HCT116 (cell line): Measurements from ENCODE around the gene GRM5. TPM values are rescaled to one million over a fixed set of nuclear protein-coding genes. Genes with fewer than 3 reads are reported as not detected.

ENCODE experiments used
- ATAC-seq: fragments of 200-7000 bp; cut with Tn5 transposase; 2 replicates; pipeline ENCODE4 v1.9.1; 2020; ENCODE audit warnings: mild to moderate bottlenecking, moderate library complexity
- BruUV-seq: library from RNA; stranded (reverse); fragments of 400-500 nt; replicated peaks from 2 replicates; lab custom pipeline; 2021; lab: Mats Ljungman, UMichigan
- CTCF ChIA-PET: fragments of 300-600 bp; sonication (Branson Sonifier 250); formaldehyde crosslinking; loops from one replicate; lab custom pipeline; 2021; ENCODE audit warnings: antibody characterized with exemption; lab: Charles Lee
- POLR2A ChIA-PET: fragments of 300-600, 350-600 bp; sonication (Branson Sonifier 250); formaldehyde crosslinking; loops from one replicate; lab custom pipeline; 2021; ENCODE audit warnings: antibody characterized with exemption; lab: Charles Lee
- RAD21 ChIA-PET, 2 experiments: fragments of 300-600 bp; sonication (Branson Sonifier 250); formaldehyde crosslinking; loops; one replicate each; lab custom pipeline; 2023; ENCODE audit warnings: low total read pairs in 2 of 2; ENCODE audit not compliant: uncharacterized antibody in 2 of 2, unreplicated experiment in 2 of 2, low non-redundant PET in 1 of 2; lab: Charles Lee
- DNase-seq: peaks from one replicate; pipeline ENCODE4 v3.0.0-alpha.2; 2010; ENCODE audit warnings: low read depth, low spot score
- H2AFZ ChIP-seq: fragments of 200-600 bp; shearing (Covaris generic), sonication (generic); 2 replicates; pipeline ENCODE4 v1.6.1; 2017; ENCODE audit warnings: low read depth, mixed run types, mixed read lengths, antibody characterized with exemption, low read length; ENCODE audit not compliant: poor library complexity, severe bottlenecking
- H3K27ac ChIP-seq: 2 replicates; pipeline ENCODE4 v1.5.1; 2012; ENCODE audit warnings: low read depth, low read length
- H3K27me3 ChIP-seq: fragments of 200-600 bp; sonication (generic); 2 replicates; pipeline ENCODE4 v1.6.1; 2016; ENCODE audit warnings: mixed run types, low read length, mixed read lengths; ENCODE audit not compliant: insufficient read depth
- H3K36me3 ChIP-seq, 2 experiments: fragments of 200-500 bp in 1 of 2; fragments of 200-600 bp in 1 of 2; sonication (Bioruptor generic) in 1 of 2; sonication (generic) in 1 of 2; 2 replicates each; pipeline versions ENCODE4 v1.5.1 to v1.6.1; 2014 to 2016; ENCODE audit warnings: low read length in 2 of 2, inconsistent platforms in 1 of 2, mixed read lengths in 1 of 2, mixed run types in 1 of 2; ENCODE audit not compliant: insufficient read depth in 2 of 2, control insufficient read depth in 1 of 2
- H3K4me1 ChIP-seq, 2 experiments: fragments of 200-600 bp in 1 of 2; sonication (generic) in 1 of 2; 2 replicates each; pipeline versions ENCODE4 v1.5.1 to v1.6.1; 2012 to 2017; ENCODE audit warnings: low read length in 2 of 2, inconsistent platforms in 1 of 2, mild to moderate bottlenecking in 1 of 2, mixed read lengths in 1 of 2, mixed run types in 1 of 2, moderate library complexity in 1 of 2; ENCODE audit not compliant: insufficient read depth in 2 of 2, control insufficient read depth in 1 of 2
- H3K4me2 ChIP-seq: fragments of 200-600 bp; sonication (generic); 2 replicates; pipeline ENCODE4 v1.6.1; 2017; ENCODE audit warnings: mixed run types, low read length, mixed read lengths
- H3K4me3 ChIP-seq, 2 experiments: fragments of 200-600 bp in 1 of 2; sonication (generic) in 1 of 2; replicated peaks in 1 of 2; 2 replicates each; pipeline ENCODE4 v1.5.1; 2011 to 2016; ENCODE audit warnings: low read length in 2 of 2, control low read depth in 1 of 2, low read depth in 1 of 2, mild to moderate bottlenecking in 1 of 2, mixed read lengths in 1 of 2, mixed run types in 1 of 2
- H3K79me2 ChIP-seq: fragments of 200-600 bp; sonication (generic); 2 replicates; pipeline ENCODE4 v1.6.1; 2017; ENCODE audit warnings: mild to moderate bottlenecking, mixed run types, low read length, moderate library complexity, mixed read lengths; ENCODE audit not compliant: insufficient read depth
- H3K9ac ChIP-seq: fragments of 200-600 bp; sonication (generic); 2 replicates; pipeline ENCODE4 v1.6.1; 2016; ENCODE audit warnings: low read length, mixed read lengths
- H3K9me2 ChIP-seq: fragments of 200-600 bp; sonication (generic), shearing (Covaris generic); 2 replicates; pipeline ENCODE4 v1.6.1; 2017; ENCODE audit warnings: mixed run types, mild to moderate bottlenecking, moderate library complexity; ENCODE audit not compliant: insufficient read depth
- H3K9me3 ChIP-seq, 2 experiments: fragments of 200-500 bp in 1 of 2; fragments of 200-600 bp in 1 of 2; sonication (Bioruptor generic) in 1 of 2; sonication (generic) in 1 of 2; 2 replicates each; pipeline ENCODE4 v1.6.1; 2014 to 2017; ENCODE audit warnings: low read length in 2 of 2, mixed read lengths in 2 of 2, inconsistent platforms in 1 of 2, low read depth in 1 of 2, mild to moderate bottlenecking in 1 of 2, mixed run types in 1 of 2, moderate library complexity in 1 of 2; ENCODE audit not compliant: control insufficient read depth in 1 of 2, insufficient read depth in 1 of 2
- H4K20me1 ChIP-seq: fragments of 200-600 bp; sonication (generic), shearing (Covaris generic); 2 replicates; pipeline ENCODE4 v1.6.1; 2017; ENCODE audit warnings: mixed run types, mild to moderate bottlenecking, moderate library complexity; ENCODE audit not compliant: insufficient read depth
- CEBPB ChIP-seq: IDR thresholded peaks from 2 replicates; pipeline ENCODE4 v1.6.1; 2012; ENCODE audit warnings: low read depth
- ELF1 ChIP-seq: IDR thresholded peaks from 2 replicates; pipeline ENCODE4 v1.6.1; 2012; ENCODE audit warnings: low read depth, borderline replicate concordance
- EZH2phosphoT487 ChIP-seq: fragments of 200-600 bp; IDR thresholded peaks from 2 replicates; pipeline ENCODE4 v1.6.1; 2018; ENCODE audit warnings: antibody characterized with exemption, borderline replicate concordance
- POLR2A ChIP-seq: IDR thresholded peaks from 2 replicates; pipeline ENCODE4 v1.7.0; 2011; ENCODE audit warnings: borderline replicate concordance; ENCODE audit not compliant: insufficient read depth, insufficient read length; ENCODE audit errors: extremely low read depth
- ZFX ChIP-seq: fragments of 450-650 bp; IDR thresholded peaks from 2 replicates; pipeline ENCODE4 v1.6.1; 2017
- intact Hi-C: fragments of 100-400 bp; cut with micrococcal nuclease; formaldehyde crosslinking; loops from 2 replicates; pipeline ENCODE4 v1.10.0; 2022
- total RNA-seq: library from RNA; stranded (reverse); gene quantifications from one replicate; pipeline ENCODE4 v1.2.1, GENCODE V29; 2021; ENCODE audit not compliant: unreplicated experiment

GRM5 gene
- total RNA-seq, 1 experiment from 2014 or later = not detected

- H3K4me3 ChIP-seq = no peak overlapping the region
- H3K27me3 ChIP-seq = no peaks in the 10 kb centered on the region
- H3K4me2 ChIP-seq = no peak overlapping the region
- H3K27ac ChIP-seq = no peak overlapping the region
- POLR2A ChIA-PET = no interaction called here
- H3K36me3 ChIP-seq = no peaks in the 10 kb centered on the region
- RAD21 ChIA-PET = no interaction called here
- no peaks in the 10 kb centered on the region for H3K4me1 ChIP-seq
- H3K9ac ChIP-seq = no peak overlapping the region
- DNase-seq (no peak), ATAC-seq (no peak)
- intact Hi-C loops = no loop called here
- CTCF ChIA-PET = no interaction called here
- no peaks in the 10 kb centered on the region for H3K9me2 ChIP-seq
- no peaks in the 10 kb centered on the region for H3K9me3 ChIP-seq
- no peaks in the 10 kb centered on the region for H4K20me1 ChIP-seq
- H3K79me2 ChIP-seq = no peaks in the 10 kb centered on the region
- TF ChIP-seq CEBPB (no peak), ELF1 (no peak), POLR2A (no peak)
- TF ChIP-seq, all 23 proteins: peak for 0
- H2AFZ ChIP-seq = no peak overlapping the region
- BruUV-seq = no TSS peak
Observed at GRCh38 chr11:88521799-88522201, 544.0 kb downstream of the GRM5 start.

- H3K9me3 ChIP-seq = no peaks in the 10 kb centered on the region
- no TSS peak for BruUV-seq
- ATAC-seq (no peak), DNase-seq (no peak)
- no peak overlapping the region for H2AFZ ChIP-seq
- H3K4me3 ChIP-seq = no peak overlapping the region
- H3K79me2 ChIP-seq = no peaks in the 10 kb centered on the region
- no peak for TF ChIP-seq EZH2phosphoT487
- TF ChIP-seq ZFX = no peak
- no peaks in the 10 kb centered on the region for H3K27me3 ChIP-seq
- H3K27ac ChIP-seq = no peak overlapping the region
- intact Hi-C loops = no loop called here
- H3K36me3 ChIP-seq = no peaks in the 10 kb centered on the region
- ChIA-PET CTCF (no interaction called here), POLR2A (no interaction called here), RAD21 (no interaction called here)
- H3K9ac ChIP-seq = no peak overlapping the region
- H3K4me1 ChIP-seq = no peaks in the 10 kb centered on the region
- no peaks in the 10 kb centered on the region for H4K20me1 ChIP-seq
- H3K9me2 ChIP-seq = no peaks in the 10 kb centered on the region
- no peak overlapping the region for H3K4me2 ChIP-seq
Observed at GRCh38 chr11:88521399-88521798, 544.4 kb downstream of the GRM5 start.
